ENCODE data around the gene FSHR. TPM values are rescaled to one million over a fixed set of nuclear protein-coding genes. Genes with fewer than 3 reads are reported as not detected.

Gene FSHR
- total RNA-seq, 1 donor from 2014 or later: not detected

DNA sequence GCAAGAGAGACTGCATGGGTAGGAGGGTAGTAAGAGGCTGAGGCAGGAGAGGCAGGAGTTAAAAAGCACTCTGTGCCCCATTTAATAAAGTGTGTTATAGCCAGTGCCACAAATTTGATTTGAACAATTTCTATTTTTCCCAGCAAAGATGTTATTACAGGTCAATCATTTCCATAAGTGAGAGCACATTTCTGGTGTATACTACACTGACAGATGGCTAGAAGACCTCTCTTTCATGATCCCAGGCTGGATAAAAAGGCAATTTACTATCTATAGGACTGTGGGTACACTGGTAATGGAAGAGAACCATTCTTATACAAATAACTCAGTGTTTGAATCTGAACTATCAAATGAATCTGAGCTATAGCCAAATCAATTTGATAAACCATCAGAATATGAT lies 176.2 kb downstream of the FSHR start:
- TF ChIP-seq, protein P1, sequence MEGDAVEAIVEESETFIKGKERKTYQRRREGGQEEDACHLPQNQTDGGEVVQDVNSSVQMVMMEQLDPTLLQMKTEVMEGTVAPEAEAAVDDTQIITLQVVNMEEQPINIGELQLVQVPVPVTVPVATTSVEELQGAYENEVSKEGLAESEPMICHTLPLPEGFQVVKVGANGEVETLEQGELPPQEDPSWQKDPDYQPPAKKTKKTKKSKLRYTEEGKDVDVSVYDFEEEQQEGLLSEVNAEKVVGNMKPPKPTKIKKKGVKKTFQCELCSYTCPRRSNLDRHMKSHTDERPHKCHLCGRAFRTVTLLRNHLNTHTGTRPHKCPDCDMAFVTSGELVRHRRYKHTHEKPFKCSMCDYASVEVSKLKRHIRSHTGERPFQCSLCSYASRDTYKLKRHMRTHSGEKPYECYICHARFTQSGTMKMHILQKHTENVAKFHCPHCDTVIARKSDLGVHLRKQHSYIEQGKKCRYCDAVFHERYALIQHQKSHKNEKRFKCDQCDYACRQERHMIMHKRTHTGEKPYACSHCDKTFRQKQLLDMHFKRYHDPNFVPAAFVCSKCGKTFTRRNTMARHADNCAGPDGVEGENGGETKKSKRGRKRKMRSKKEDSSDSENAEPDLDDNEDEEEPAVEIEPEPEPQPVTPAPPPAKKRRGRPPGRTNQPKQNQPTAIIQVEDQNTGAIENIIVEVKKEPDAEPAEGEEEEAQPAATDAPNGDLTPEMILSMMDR (IDR thresholded peaks at IDR 0.05; ENCODE audit: insufficient read depth, low read length, poor library complexity, severe bottlenecking): no peak
- Histone ChIP-seq H3K27me3 (ENCODE audit: control insufficient read depth, insufficient read depth, low read length) (no peaks in the 10 kb centered on the region), H3K4me3 (ENCODE audit: low read depth, low read length) (no peak overlapping the region), H3K36me3 (ENCODE audit: control insufficient read depth, insufficient read depth, low read length) (no peaks in the 10 kb centered on the region)
- DNase-seq (ENCODE audit: low read depth): no peak

DNA sequence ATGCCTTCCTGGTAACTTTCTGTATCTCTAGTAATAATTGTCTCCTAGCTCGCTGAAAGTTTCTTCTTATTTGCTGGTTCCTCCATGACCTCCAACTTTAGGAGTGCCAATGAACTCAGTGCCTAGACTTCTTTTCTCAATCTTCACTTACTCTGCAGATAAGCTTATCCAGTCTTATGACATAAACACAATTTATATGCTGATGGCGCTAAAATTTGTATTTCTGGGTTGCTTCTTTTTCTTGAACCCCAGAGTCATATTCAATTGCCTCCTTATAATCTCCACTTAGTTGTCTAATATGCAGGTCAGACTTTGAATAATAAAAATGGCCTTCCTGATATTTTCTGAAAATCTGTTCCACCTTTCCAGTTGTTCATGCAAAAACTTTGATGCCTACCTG lies 182.5 kb downstream of the FSHR start:
- H3K36me3 ChIP-seq (ENCODE audit: control insufficient read depth, insufficient read depth, low read length): no peaks in the 10 kb centered on the region
- DNase-seq (ENCODE audit: low read depth): no peak
- H3K4me3 ChIP-seq (ENCODE audit: low read depth, low read length): no peak overlapping the region
- H3K27me3 ChIP-seq (ENCODE audit: control insufficient read depth, insufficient read depth, low read length): no peaks in the 10 kb centered on the region
- TF ChIP-seq, protein P1 (IDR thresholded peaks at IDR 0.05; ENCODE audit: insufficient read depth, low read length, poor library complexity, severe bottlenecking): no peak

DNA sequence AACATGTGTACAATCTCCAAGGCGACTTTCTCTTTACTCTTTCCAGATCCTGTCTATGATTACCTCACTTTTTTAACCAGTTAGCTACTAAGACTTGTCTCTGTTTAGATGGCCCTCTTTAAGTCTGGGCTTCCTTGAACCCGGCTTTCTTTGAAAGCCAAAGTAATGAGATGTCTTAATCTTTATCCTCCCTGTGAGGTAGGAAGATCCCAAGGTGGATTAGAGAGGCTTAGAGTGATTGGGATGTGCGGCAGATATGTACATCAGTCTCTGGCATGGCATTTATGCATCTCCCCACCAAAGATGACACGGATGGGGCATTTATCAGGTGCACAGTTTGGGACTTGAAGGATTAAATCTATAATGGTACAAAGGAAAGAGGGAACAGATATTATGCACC lies 186.3 kb downstream of the FSHR start:
- H3K36me3 ChIP-seq (ENCODE audit: control insufficient read depth, insufficient read depth, low read length): no peaks in the 10 kb centered on the region
- TF ChIP-seq, protein P1 (IDR thresholded peaks at IDR 0.05; ENCODE audit: insufficient read depth, low read length, poor library complexity, severe bottlenecking): no peak
- no peak for DNase-seq (ENCODE audit: low read depth)
- no peak overlapping the region for H3K4me3 ChIP-seq (ENCODE audit: low read depth, low read length)
- H3K27me3 ChIP-seq (ENCODE audit: control insufficient read depth, insufficient read depth, low read length): no peaks in the 10 kb centered on the region

DNA sequence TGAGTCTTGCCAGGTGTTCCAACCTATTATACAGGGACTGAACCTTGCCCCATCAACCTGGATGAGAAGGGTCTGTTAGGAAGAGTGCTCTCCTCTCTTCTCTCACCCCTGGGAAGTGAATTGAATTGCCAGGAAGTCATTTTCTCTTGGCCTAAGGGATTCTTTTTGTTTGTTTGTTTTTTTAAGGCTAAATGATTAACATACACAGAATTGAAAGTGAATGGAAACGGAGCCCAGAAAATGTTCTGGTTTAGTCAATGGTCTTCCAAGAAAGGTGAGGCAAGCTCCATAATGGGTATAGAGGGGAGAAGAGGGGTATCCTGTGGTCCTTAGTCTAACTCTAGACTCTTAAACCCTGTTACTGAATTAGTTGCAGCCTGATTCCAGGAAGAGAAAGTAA lies 189.1 kb downstream of the FSHR start:
- no peaks in the 10 kb centered on the region for H3K36me3 ChIP-seq (ENCODE audit: control insufficient read depth, insufficient read depth, low read length)
- no peak overlapping the region for H3K4me3 ChIP-seq (ENCODE audit: low read depth, low read length)
- TF ChIP-seq, protein P1 (IDR thresholded peaks at IDR 0.05; ENCODE audit: insufficient read depth, low read length, poor library complexity, severe bottlenecking): no peak
- H3K27me3 ChIP-seq (ENCODE audit: control insufficient read depth, insufficient read depth, low read length): no peaks in the 10 kb centered on the region
- no peak for DNase-seq (ENCODE audit: low read depth)

DNA sequence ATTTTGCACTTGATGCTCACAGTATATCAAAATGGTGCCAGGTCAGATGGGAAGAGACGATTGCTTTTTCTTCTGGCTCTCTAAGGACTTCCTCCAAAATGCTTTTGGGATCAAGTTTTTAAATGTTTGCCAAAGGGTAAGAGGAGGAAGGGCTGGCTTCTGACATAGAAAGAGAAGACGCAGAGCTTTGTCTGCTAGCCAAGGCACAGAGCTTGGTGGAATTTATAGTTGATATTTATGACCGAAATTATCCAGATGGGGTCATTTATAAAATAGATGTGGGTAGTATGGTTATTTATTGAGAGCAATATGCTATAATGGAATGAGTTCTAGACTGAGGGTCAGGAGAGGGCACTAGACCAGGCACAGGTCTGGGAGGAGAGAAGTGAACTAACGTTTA lies 193.3 kb downstream of the FSHR start:
- no peak overlapping the region for H3K4me3 ChIP-seq (ENCODE audit: low read depth, low read length)
- H3K36me3 ChIP-seq (ENCODE audit: control insufficient read depth, insufficient read depth, low read length): no peaks in the 10 kb centered on the region
- TF ChIP-seq, protein P1 (IDR thresholded peaks at IDR 0.05; ENCODE audit: insufficient read depth, low read length, poor library complexity, severe bottlenecking): no peak
- H3K27me3 ChIP-seq (ENCODE audit: control insufficient read depth, insufficient read depth, low read length): no peaks in the 10 kb centered on the region
- no peak for DNase-seq (ENCODE audit: low read depth)

DNA sequence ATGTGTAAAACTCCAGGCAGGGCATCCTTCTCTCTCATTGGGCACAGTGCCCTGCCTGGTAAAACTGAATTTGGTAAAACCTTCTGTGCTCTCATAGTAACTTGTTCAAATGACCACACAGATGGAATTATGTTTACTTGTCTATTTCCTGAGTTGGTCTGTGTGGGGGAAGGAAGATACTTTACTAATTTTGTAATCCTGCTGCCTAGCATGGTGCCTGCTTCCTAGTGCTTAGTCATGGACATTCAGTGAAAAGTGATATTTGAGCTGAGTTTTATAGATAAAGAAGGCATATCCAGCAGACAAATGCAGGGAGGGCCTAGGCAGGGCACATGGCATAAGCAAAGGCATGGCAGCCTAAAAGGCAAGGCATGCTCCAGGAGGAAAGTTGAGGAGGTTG lies 199.4 kb downstream of the FSHR start:
- H3K36me3 ChIP-seq (ENCODE audit: control insufficient read depth, insufficient read depth, low read length): no peaks in the 10 kb centered on the region
- TF ChIP-seq, protein P1 (IDR thresholded peaks at IDR 0.05; ENCODE audit: insufficient read depth, low read length, poor library complexity, severe bottlenecking): no peak
- no peak overlapping the region for H3K4me3 ChIP-seq (ENCODE audit: low read depth, low read length)
- no peak for DNase-seq (ENCODE audit: low read depth)
- H3K27me3 ChIP-seq (ENCODE audit: control insufficient read depth, insufficient read depth, low read length): no peaks in the 10 kb centered on the region
